ENCODE results near the gene SORBS1. TPM values are rescaled to one million over a fixed set of nuclear protein-coding genes. Genes with fewer than 3 reads are reported as not detected.

Gene SORBS1
- total and polyA plus RNA-seq, 4 donors, result 13.1 to 68.9 (median 44.0) TPM

DNA sequence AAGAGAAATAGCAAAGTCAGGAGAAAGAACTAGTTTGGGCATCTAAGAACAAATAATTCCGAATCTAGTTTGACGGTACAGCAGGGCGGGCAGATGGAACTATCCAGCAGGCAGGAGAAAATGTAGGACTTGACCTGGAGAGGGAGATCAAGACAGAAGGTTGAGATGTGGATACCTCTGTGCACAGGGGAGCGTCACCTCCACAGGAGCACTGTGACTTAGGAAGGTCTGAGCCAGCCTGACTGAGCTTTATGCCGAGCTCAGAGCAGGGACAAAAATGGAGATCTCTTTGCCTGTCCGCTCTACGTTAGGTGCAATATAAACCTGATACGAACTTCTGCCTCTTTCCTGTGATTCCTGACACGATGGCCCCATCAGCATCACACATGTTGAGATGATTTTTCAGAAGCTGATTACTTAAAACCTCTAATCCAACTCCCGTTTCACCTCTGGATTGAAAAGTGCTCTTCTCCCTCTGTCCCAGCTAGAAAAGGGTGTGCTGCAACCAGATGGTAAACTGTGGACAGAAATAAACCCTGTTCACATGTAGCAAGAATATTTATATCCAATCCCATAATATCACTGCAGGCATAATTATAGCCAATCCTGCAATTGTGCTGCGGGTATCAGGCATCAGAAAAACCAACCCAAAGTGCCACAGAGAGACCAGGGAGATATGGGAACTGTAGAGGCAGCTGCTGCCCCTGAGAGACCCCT, 13.6 kb upstream of the SORBS1 start:
- Histone ChIP-seq H3K27me3 (ENCODE audit: control insufficient read depth in 3 of 3, insufficient read depth in 3 of 3, low read length in 2 of 3) (no peaks in the 10 kb centered on the region), H3K27ac (ENCODE audit: low read depth in 1 of 2, low read length in 1 of 2) (peak overlapping the region in 1 of 2 donors; percentile 23), H3K4me3 (no peak overlapping the region), H3K36me3 (ENCODE audit: control insufficient read depth in 4 of 4, insufficient read depth in 4 of 4, low read length in 4 of 4) (no peaks in the 10 kb centered on the region), H3K9me3 (ENCODE audit: control insufficient read depth in 4 of 4, insufficient read depth in 3 of 4, low read length in 3 of 4) (peaks cover 0 to 2% (median 0%) of the 10 kb centered on the region in 4 donors), H3K9ac (ENCODE audit: insufficient read depth in 1 of 2, low read length in 2 of 2) (no peak overlapping the region), H3K4me1 (ENCODE audit: control insufficient read depth in 5 of 5, insufficient read depth in 5 of 5, low read length in 5 of 5) (peaks cover 2 to 16% (median 6%) of the 10 kb centered on the region in 5 donors)
- DNase-seq (no peak), ATAC-seq (ENCODE audit: insufficient read depth, low FRiP score) (no peak)
- WGBS, 2 donors, result 76 to 87% methylated on average over 11 of the region's 11 CpGs
- TF ChIP-seq, protein P1, sequence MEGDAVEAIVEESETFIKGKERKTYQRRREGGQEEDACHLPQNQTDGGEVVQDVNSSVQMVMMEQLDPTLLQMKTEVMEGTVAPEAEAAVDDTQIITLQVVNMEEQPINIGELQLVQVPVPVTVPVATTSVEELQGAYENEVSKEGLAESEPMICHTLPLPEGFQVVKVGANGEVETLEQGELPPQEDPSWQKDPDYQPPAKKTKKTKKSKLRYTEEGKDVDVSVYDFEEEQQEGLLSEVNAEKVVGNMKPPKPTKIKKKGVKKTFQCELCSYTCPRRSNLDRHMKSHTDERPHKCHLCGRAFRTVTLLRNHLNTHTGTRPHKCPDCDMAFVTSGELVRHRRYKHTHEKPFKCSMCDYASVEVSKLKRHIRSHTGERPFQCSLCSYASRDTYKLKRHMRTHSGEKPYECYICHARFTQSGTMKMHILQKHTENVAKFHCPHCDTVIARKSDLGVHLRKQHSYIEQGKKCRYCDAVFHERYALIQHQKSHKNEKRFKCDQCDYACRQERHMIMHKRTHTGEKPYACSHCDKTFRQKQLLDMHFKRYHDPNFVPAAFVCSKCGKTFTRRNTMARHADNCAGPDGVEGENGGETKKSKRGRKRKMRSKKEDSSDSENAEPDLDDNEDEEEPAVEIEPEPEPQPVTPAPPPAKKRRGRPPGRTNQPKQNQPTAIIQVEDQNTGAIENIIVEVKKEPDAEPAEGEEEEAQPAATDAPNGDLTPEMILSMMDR (IDR thresholded peaks at IDR 0.05; ENCODE audit: control extremely low read depth, extremely low read depth), result no peak

DNA sequence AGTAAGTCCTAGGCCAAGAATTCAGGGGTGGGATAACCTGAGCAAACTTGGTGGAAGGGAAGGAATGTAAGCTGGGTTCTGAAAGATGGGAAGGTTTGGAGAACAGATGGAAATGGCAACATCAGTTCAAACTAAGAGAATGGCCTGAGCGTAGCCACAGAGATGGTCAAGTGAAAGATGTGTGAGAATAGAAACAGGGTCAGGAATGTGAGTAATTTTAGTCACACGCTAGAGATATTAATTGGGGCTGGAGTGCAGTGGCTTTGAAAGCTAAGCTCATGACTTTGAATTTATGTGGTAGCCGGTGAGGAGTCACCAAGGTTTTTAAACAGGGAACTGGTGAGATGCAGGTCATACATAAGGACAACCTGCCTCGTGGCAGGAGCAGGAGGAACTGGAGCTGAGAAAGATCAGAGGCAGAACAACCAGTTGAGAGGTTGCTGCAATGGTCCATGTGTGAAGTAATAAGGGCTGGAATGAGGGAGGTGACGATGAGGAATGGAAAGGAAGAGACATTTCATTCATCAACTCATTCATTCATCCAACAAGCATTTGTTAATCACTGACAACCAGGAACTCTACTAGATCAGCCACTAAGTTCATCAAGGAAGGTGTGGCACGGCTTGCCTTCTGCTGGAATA, 12.9 kb upstream of the SORBS1 start:
- ATAC-seq (ENCODE audit: insufficient read depth, low FRiP score), result no peak
- TF ChIP-seq, protein P1 (IDR thresholded peaks at IDR 0.05; ENCODE audit: control extremely low read depth, extremely low read depth), result no peak
- WGBS, 2 donors, result 85 to 90% methylated on average over 6 of the region's 6 CpGs

DNA sequence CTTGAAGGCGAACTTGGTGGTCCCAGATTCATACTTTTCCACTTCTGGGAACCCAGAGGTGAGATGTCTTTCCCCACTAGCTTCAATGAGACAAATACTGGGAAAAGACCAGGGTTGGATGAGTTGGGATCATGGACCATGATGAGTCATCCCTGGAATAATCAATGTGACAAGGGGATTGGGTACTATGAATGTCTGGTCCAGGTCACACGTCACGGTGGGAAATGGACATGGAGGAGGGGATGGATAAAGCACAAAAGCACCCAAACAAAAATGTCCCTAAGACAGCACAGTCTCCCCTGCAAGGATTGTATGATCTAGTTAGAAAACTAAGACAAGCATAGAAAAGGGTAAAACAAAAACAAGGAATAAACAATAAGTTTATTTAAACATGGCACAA, 12.4 kb upstream of the SORBS1 start:
- ATAC-seq (ENCODE audit: insufficient read depth, low FRiP score), result no peak
- Histone ChIP-seq H3K4me1 (ENCODE audit: control insufficient read depth in 5 of 5, insufficient read depth in 5 of 5, low read length in 5 of 5) (peaks cover 0 to 17% (median 6%) of the 10 kb centered on the region in 5 donors), H3K9ac (ENCODE audit: insufficient read depth in 1 of 2, low read length in 2 of 2) (no peak overlapping the region), H3K9me3 (ENCODE audit: control insufficient read depth in 4 of 4, insufficient read depth in 3 of 4, low read length in 3 of 4) (peaks cover 0 to 2% (median 0%) of the 10 kb centered on the region in 4 donors), H3K4me3 (no peak overlapping the region), H3K36me3 (ENCODE audit: control insufficient read depth in 4 of 4, insufficient read depth in 4 of 4, low read length in 4 of 4) (no peaks in the 10 kb centered on the region), H3K27me3 (ENCODE audit: control insufficient read depth in 3 of 3, insufficient read depth in 3 of 3, low read length in 2 of 3) (no peaks in the 10 kb centered on the region), H3K27ac (ENCODE audit: low read depth in 1 of 2, low read length in 1 of 2) (no peak overlapping the region)
- TF ChIP-seq, protein P1 (IDR thresholded peaks at IDR 0.05; ENCODE audit: control extremely low read depth, extremely low read depth), result no peak
- DNase-seq, result no peak
- WGBS, 2 donors, result 97 to 99% methylated on average over 3 of the region's 3 CpGs

More for the DNA sequence above, 12.9 kb upstream of the SORBS1 start:
- DNase-seq, result no peak
- H3K27me3 ChIP-seq (ENCODE audit: control insufficient read depth in 3 of 3, insufficient read depth in 3 of 3, low read length in 2 of 3), result no peaks in the 10 kb centered on the region
- no peak overlapping the region for H3K9ac ChIP-seq (ENCODE audit: insufficient read depth in 1 of 2, low read length in 2 of 2)
- no peaks in the 10 kb centered on the region for H3K36me3 ChIP-seq (ENCODE audit: control insufficient read depth in 4 of 4, insufficient read depth in 4 of 4, low read length in 4 of 4)
- peaks cover 0 to 2% (median 0%) of the 10 kb centered on the region in 4 donors for H3K9me3 ChIP-seq (ENCODE audit: control insufficient read depth in 4 of 4, insufficient read depth in 3 of 4, low read length in 3 of 4)
- H3K27ac ChIP-seq (ENCODE audit: low read depth in 1 of 2, low read length in 1 of 2), result no peak overlapping the region
- no peak overlapping the region for H3K4me3 ChIP-seq
- peaks cover 2 to 16% (median 6%) of the 10 kb centered on the region in 5 donors for H3K4me1 ChIP-seq (ENCODE audit: control insufficient read depth in 5 of 5, insufficient read depth in 5 of 5, low read length in 5 of 5)

Data from lung (tissue), 12 donors.